Measurements from ENCODE around the gene POU4F2. TPM values are rescaled to one million over a fixed set of nuclear protein-coding genes. Genes with fewer than 3 reads are reported as not detected.
"Not testable (repeated sequence)": the region's sequence is repeated elsewhere in the genome, so short reads cannot be mapped to it uniquely, and the experiment has no call there.

Gene POU4F2
- total RNA-seq, 1 experiment from 2014 or later, result not detected

DNA sequence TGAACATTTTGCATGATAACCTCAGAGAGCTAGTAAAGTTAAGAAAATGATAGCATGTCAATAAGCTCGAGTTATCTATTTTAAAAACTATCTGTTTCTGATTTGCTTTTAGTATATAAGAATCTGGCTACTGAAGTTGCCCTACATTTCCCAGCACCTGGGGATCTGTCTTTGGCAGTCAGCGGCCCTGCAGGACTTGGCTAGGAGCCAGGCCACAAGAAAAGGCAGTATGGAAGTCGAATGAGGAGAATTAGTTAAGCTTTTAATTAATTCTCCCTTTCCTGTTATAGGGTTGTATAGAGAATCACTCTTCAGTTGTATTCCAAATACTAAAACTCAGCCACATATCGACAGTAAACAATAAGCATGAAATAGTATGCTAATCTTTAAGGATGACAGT, 22.7 kb downstream of the POU4F2 start:
- Mint-ChIP-seq H3K9me3 (no peaks in the 10 kb centered on the region), H3K4me3 (no peak overlapping the region), H3K27me3 (ENCODE audit: low read depth) (peaks cover 73% of the 10 kb centered on the region), H3K36me3 (no peaks in the 10 kb centered on the region), H3K4me1 (peaks cover 5% of the 10 kb centered on the region), H3K27ac (no peak overlapping the region)
- CTCF ChIA-PET, result no interaction called here
- POLR2A ChIA-PET, result no interaction called here
- DNase-seq (ENCODE audit: low spot score) (no peak), ATAC-seq (no peak)
- TF ChIP-seq FOXJ3 (CRISPR knock-in tag; IDR thresholded peaks at IDR 0.05; ENCODE audit: borderline replicate concordance) (no peak), EMX1 (CRISPR knock-in tag; IDR thresholded peaks at IDR 0.05) (no peak), ZNF671 (CRISPR knock-in tag; IDR thresholded peaks at IDR 0.05) (no peak), ZNF416 (CRISPR knock-in tag; IDR thresholded peaks at IDR 0.05) (no peak), SMAD3 (CRISPR knock-in tag; IDR thresholded peaks at IDR 0.05; ENCODE audit: borderline replicate concordance) (no peak), SP1 (CRISPR knock-in tag; conservative IDR thresholded peaks at IDR 0.05) (no peak), ZNF232 (CRISPR knock-in tag; IDR thresholded peaks at IDR 0.05) (no peak), ELF4 (CRISPR knock-in tag; IDR thresholded peaks at IDR 0.05; ENCODE audit: low read depth) (no peak), NFE2L1 (CRISPR knock-in tag; IDR thresholded peaks at IDR 0.05) (no peak), ZNF317 (CRISPR knock-in tag; IDR thresholded peaks at IDR 0.05; ENCODE audit: borderline replicate concordance, low read depth) (no peak), TEAD1 (CRISPR knock-in tag; IDR thresholded peaks at IDR 0.05) (no peak), JAZF1 (CRISPR knock-in tag; IDR thresholded peaks at IDR 0.05) (no peak), KAT7 (CRISPR knock-in tag; IDR thresholded peaks at IDR 0.05; ENCODE audit: borderline replicate concordance) (no peak)
- TF ChIP-seq, protein P1, sequence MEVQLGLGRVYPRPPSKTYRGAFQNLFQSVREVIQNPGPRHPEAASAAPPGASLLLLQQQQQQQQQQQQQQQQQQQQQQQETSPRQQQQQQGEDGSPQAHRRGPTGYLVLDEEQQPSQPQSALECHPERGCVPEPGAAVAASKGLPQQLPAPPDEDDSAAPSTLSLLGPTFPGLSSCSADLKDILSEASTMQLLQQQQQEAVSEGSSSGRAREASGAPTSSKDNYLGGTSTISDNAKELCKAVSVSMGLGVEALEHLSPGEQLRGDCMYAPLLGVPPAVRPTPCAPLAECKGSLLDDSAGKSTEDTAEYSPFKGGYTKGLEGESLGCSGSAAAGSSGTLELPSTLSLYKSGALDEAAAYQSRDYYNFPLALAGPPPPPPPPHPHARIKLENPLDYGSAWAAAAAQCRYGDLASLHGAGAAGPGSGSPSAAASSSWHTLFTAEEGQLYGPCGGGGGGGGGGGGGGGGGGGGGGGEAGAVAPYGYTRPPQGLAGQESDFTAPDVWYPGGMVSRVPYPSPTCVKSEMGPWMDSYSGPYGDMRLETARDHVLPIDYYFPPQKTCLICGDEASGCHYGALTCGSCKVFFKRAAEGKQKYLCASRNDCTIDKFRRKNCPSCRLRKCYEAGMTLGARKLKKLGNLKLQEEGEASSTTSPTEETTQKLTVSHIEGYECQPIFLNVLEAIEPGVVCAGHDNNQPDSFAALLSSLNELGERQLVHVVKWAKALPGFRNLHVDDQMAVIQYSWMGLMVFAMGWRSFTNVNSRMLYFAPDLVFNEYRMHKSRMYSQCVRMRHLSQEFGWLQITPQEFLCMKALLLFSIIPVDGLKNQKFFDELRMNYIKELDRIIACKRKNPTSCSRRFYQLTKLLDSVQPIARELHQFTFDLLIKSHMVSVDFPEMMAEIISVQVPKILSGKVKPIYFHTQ (CRISPR knock-in tag; IDR thresholded peaks at IDR 0.05), result no peak
- TF ChIP-seq, protein P2, sequence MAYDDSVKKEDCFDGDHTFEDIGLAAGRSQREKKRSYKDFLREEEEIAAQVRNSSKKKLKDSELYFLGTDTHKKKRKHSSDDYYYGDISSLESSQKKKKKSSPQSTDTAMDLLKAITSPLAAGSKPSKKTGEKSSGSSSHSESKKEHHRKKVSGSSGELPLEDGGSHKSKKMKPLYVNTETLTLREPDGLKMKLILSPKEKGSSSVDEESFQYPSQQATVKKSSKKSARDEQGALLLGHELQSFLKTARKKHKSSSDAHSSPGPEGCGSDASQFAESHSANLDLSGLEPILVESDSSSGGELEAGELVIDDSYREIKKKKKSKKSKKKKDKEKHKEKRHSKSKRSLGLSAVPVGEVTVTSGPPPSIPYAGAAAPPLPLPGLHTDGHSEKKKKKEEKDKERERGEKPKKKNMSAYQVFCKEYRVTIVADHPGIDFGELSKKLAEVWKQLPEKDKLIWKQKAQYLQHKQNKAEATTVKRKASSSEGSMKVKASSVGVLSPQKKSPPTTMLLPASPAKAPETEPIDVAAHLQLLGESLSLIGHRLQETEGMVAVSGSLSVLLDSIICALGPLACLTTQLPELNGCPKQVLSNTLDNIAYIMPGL (CRISPR knock-in tag; IDR thresholded peaks at IDR 0.05), result no peak
- TF ChIP-seq, protein P3, sequence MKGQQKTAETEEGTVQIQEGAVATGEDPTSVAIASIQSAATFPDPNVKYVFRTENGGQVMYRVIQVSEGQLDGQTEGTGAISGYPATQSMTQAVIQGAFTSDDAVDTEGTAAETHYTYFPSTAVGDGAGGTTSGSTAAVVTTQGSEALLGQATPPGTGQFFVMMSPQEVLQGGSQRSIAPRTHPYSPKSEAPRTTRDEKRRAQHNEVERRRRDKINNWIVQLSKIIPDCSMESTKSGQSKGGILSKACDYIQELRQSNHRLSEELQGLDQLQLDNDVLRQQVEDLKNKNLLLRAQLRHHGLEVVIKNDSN (CRISPR knock-in tag; IDR thresholded peaks at IDR 0.05), result no peak
- TF ChIP-seq, protein P4, sequence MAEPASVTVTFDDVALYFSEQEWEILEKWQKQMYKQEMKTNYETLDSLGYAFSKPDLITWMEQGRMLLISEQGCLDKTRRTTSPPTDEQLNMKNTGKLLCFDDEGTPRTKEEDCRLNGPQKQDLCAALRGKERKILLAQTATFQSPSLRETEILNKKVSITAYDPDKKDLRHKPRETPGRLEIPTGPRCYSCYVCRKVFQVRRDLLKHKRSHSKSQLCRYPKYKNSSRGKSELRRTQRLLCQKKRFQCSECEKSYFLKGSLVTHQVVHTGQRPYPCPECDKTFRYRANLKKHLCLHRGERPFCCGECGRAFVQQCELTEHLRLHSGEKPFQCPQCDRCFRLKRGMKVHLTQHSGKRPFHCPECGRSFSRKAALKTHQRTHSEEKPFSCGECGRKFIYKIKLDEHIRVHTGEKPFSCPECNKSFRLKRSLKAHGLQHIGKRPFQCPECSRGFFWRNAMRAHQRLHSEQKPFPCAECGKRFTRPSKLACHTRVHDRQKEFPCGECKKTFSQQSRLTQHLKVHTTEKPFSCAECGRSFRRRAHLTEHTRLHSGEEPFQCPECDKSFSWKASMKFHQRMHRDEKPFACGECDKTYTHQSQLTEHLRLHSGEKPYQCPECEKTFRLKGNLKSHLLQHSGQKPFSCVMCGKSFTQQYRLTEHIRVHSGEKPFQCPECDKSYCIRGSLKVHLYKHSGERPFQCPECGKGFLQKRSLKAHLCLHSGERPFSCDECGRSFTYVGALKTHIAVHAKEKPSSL (CRISPR knock-in tag; conservative IDR thresholded peaks at IDR 0.05), result no peak
- TF ChIP-seq, protein P5, sequence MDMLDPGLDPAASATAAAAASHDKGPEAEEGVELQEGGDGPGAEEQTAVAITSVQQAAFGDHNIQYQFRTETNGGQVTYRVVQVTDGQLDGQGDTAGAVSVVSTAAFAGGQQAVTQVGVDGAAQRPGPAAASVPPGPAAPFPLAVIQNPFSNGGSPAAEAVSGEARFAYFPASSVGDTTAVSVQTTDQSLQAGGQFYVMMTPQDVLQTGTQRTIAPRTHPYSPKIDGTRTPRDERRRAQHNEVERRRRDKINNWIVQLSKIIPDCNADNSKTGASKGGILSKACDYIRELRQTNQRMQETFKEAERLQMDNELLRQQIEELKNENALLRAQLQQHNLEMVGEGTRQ (CRISPR knock-in tag; IDR thresholded peaks at IDR 0.05), result no peak
- TF ChIP-seq, protein P6, sequence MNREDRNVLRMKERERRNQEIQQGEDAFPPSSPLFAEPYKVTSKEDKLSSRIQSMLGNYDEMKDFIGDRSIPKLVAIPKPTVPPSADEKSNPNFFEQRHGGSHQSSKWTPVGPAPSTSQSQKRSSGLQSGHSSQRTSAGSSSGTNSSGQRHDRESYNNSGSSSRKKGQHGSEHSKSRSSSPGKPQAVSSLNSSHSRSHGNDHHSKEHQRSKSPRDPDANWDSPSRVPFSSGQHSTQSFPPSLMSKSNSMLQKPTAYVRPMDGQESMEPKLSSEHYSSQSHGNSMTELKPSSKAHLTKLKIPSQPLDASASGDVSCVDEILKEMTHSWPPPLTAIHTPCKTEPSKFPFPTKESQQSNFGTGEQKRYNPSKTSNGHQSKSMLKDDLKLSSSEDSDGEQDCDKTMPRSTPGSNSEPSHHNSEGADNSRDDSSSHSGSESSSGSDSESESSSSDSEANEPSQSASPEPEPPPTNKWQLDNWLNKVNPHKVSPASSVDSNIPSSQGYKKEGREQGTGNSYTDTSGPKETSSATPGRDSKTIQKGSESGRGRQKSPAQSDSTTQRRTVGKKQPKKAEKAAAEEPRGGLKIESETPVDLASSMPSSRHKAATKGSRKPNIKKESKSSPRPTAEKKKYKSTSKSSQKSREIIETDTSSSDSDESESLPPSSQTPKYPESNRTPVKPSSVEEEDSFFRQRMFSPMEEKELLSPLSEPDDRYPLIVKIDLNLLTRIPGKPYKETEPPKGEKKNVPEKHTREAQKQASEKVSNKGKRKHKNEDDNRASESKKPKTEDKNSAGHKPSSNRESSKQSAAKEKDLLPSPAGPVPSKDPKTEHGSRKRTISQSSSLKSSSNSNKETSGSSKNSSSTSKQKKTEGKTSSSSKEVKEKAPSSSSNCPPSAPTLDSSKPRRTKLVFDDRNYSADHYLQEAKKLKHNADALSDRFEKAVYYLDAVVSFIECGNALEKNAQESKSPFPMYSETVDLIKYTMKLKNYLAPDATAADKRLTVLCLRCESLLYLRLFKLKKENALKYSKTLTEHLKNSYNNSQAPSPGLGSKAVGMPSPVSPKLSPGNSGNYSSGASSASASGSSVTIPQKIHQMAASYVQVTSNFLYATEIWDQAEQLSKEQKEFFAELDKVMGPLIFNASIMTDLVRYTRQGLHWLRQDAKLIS (CRISPR knock-in tag; IDR thresholded peaks at IDR 0.05; ENCODE audit: borderline replicate concordance), result no peak
- TF ChIP-seq, protein P7, sequence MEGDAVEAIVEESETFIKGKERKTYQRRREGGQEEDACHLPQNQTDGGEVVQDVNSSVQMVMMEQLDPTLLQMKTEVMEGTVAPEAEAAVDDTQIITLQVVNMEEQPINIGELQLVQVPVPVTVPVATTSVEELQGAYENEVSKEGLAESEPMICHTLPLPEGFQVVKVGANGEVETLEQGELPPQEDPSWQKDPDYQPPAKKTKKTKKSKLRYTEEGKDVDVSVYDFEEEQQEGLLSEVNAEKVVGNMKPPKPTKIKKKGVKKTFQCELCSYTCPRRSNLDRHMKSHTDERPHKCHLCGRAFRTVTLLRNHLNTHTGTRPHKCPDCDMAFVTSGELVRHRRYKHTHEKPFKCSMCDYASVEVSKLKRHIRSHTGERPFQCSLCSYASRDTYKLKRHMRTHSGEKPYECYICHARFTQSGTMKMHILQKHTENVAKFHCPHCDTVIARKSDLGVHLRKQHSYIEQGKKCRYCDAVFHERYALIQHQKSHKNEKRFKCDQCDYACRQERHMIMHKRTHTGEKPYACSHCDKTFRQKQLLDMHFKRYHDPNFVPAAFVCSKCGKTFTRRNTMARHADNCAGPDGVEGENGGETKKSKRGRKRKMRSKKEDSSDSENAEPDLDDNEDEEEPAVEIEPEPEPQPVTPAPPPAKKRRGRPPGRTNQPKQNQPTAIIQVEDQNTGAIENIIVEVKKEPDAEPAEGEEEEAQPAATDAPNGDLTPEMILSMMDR (IDR thresholded peaks at IDR 0.05), result no peak

DNA sequence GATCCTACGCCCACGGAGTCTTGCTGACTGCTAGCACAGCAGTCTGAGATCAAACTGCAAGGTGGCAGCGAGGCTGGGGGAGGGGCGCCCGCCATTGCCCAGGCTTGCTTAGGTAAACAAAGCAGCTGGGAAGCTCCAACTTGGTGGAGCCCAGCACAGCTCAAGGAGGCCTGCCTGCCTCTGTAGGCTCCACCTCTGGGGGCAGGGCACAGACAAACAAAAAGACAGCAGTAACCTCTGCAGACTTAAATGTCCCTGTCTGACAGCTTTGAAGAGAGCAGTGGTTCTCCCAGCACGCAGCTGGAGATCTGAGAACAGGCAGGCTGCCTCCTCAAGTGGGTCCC, 25.2 kb downstream of the POU4F2 start:
- H3K27ac Mint-ChIP-seq; CTCF ChIA-PET; H3K4me1 Mint-ChIP-seq; POLR2A ChIA-PET; H3K9me3 Mint-ChIP-seq; DNase-seq (ENCODE audit: low spot score); H3K36me3 Mint-ChIP-seq: not testable (repeated sequence)
- peaks cover 47% of the 10 kb centered on the region for H3K27me3 Mint-ChIP-seq (ENCODE audit: low read depth)
- ATAC-seq, result peak; percentile 75
- peak overlapping the region; percentile 67 for H3K4me3 Mint-ChIP-seq
